MM.1S (cell line): ENCODE data around the gene CDCA8.

Experiments
- CTCF ChIP-seq: fragments of 300-600 bp; sonication (generic); IDR thresholded peaks from 2 replicates; pipeline ENCODE4 v1.5.1; 2016; ENCODE audit warnings: antibody characterized with exemption, low read length, mixed read lengths
- EZH2 ChIP-seq: fragments of 300-600 bp; sonication (generic); optimal IDR thresholded peaks from 2 replicates; pipeline ENCODE3; 2017; ENCODE audit warnings: low read depth, mild to moderate bottlenecking, antibody characterized with exemption, low read length, mixed read lengths

GRCh38 chr1:37666241-37666867 is 26.0 kb upstream of the CDCA8 start:
- TF ChIP-seq CTCF (no peak), EZH2 (no peak)
